ENCODE results near the gene TPH2.

DNA sequence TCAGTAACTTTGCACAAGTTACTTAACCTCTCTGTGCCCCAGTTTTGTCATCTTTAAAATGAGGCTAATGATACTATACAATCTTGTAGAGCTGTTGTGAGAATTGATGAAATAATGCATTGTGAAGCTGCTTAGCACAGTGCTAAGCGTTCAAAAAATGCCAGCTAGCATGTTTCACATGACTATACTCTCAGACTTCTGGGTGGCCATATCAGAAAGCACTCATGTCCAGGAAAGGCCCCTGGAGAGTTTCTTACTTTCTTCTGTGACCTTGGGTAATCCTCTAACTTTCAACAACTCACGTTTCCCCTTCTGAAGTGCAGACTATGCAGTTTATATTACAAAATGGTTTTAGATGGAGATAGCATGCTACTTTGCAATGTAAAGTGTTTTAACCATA, 68.1 kb downstream of the TPH2 start:
- TF ChIP-seq, protein P1, sequence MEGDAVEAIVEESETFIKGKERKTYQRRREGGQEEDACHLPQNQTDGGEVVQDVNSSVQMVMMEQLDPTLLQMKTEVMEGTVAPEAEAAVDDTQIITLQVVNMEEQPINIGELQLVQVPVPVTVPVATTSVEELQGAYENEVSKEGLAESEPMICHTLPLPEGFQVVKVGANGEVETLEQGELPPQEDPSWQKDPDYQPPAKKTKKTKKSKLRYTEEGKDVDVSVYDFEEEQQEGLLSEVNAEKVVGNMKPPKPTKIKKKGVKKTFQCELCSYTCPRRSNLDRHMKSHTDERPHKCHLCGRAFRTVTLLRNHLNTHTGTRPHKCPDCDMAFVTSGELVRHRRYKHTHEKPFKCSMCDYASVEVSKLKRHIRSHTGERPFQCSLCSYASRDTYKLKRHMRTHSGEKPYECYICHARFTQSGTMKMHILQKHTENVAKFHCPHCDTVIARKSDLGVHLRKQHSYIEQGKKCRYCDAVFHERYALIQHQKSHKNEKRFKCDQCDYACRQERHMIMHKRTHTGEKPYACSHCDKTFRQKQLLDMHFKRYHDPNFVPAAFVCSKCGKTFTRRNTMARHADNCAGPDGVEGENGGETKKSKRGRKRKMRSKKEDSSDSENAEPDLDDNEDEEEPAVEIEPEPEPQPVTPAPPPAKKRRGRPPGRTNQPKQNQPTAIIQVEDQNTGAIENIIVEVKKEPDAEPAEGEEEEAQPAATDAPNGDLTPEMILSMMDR (IDR thresholded peaks at IDR 0.05): no peak
- TF ChIP-seq, protein P2, sequence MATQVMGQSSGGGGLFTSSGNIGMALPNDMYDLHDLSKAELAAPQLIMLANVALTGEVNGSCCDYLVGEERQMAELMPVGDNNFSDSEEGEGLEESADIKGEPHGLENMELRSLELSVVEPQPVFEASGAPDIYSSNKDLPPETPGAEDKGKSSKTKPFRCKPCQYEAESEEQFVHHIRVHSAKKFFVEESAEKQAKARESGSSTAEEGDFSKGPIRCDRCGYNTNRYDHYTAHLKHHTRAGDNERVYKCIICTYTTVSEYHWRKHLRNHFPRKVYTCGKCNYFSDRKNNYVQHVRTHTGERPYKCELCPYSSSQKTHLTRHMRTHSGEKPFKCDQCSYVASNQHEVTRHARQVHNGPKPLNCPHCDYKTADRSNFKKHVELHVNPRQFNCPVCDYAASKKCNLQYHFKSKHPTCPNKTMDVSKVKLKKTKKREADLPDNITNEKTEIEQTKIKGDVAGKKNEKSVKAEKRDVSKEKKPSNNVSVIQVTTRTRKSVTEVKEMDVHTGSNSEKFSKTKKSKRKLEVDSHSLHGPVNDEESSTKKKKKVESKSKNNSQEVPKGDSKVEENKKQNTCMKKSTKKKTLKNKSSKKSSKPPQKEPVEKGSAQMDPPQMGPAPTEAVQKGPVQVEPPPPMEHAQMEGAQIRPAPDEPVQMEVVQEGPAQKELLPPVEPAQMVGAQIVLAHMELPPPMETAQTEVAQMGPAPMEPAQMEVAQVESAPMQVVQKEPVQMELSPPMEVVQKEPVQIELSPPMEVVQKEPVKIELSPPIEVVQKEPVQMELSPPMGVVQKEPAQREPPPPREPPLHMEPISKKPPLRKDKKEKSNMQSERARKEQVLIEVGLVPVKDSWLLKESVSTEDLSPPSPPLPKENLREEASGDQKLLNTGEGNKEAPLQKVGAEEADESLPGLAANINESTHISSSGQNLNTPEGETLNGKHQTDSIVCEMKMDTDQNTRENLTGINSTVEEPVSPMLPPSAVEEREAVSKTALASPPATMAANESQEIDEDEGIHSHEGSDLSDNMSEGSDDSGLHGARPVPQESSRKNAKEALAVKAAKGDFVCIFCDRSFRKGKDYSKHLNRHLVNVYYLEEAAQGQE (IDR thresholded peaks at IDR 0.05; ENCODE audit: insufficient read depth in 1 of 2, low read depth in 2 of 2, low read length in 1 of 2): no peak
